GM21367 (cell line): ENCODE measurements around the gene SOX1.

Experiments
- ATAC-seq: cut with Tn5 transposase; IDR thresholded peaks from one replicate; pipeline ENCODE4 v1.9.1; 2021; ENCODE audit not compliant: unreplicated experiment

Gene SOX1

GRCh38 chr13:112071723-112072533 is 5.0 kb downstream of the SOX1 start:
- ATAC-seq, result no peak

GRCh38 chr13:112072534-112073244 is 5.7 kb downstream of the SOX1 start:
- no peak for ATAC-seq

- no peak for ATAC-seq
Observed at GRCh38 chr13:112073245-112074138, 6.5 kb downstream of the SOX1 start.

GRCh38 chr13:112074139-112074865 is 7.4 kb downstream of the SOX1 start:
- no peak for ATAC-seq

- ATAC-seq, result no peak
Observed at GRCh38 chr13:112077729-112078128, 10.8 kb downstream of the SOX1 start.

DNA sequence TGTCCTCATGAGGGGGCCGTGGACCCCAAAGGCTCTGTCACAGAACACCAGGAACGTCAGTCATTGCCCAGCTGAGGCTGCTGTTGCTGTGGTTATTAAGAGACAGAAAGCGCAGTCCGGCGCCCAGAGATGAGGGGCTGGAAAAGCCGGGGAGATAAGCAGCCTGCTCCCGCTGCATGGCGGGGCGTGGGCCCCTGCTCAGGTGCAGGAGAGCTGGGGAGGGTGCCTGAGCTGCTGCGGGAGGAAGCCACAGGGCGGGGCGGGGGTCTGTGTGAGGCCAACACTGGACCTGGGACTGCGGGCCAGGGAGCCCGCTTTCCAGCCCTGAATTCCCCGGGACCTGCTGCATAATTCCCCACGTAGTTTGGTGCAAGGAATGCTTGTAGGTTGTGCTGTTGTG is 11.3 kb downstream of the SOX1 start:
- no peak for ATAC-seq

- ATAC-seq, result no peak
Observed at GRCh38 chr13:112078879-112079531, 12.1 kb downstream of the SOX1 start.

DNA sequence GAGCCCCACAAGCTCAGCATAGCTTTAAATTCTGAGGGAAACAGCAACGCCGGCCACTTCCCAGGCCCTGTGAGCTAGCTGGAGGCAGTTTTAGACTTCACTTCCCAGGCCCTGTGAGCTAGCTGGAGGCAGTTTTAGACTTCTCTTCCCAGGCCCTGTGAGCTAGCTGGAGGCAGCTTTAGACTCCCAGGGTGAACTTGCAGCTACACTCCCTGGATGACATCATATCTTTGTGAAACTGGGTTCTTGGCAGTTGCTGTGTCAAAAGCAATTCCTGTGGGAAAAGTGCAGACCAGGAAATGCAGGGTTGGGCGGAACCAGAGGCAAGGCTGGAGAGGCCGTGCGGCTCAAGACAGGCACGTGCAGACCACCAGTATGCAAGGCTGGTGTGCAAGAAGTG is 12.7 kb downstream of the SOX1 start:
- no peak for ATAC-seq

DNA sequence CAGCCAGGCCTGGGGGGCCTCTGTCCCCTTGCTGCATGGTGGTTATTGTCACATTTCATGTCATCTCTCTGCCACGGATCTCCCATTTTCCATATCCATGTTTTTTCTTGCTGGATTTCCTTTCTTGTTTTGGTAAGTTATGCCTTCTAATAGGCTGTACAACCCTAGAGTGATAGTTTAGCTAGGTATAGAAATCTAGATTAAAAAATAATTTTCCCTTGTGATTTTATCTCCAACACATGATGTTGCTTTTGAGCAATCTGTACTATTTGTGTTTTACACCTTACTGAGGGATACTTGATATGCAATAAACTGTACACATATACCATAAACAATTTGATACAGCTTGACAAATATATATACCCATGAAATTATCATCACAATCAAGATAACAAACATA is 17.0 kb downstream of the SOX1 start:
- no peak for ATAC-seq

GRCh38 chr13:112092453-112092852 is 25.5 kb downstream of the SOX1 start:
- ATAC-seq, result no peak

DNA sequence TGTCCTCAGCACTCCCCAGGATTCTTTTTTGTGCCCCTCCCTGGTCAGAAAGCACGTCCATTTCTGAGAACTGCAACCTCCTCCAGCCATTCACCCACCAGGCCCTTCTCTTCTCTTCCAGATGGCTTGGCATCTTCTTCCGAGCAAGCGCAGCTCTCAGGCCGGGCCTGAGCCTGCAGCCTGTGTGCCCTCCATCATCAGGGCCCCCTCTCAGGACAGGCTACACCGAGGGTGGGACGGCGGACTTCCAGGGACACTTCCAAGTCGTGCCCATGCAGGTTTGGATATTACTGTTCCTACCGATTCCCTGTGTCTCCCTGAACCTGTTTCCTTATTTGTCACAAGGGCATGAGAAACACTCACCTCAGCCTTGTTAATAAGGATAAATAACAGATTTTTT is 28.4 kb downstream of the SOX1 start:
- no peak for ATAC-seq

GRCh38 chr13:112096959-112097358 is 30.0 kb downstream of the SOX1 start:
- ATAC-seq, result no peak

DNA sequence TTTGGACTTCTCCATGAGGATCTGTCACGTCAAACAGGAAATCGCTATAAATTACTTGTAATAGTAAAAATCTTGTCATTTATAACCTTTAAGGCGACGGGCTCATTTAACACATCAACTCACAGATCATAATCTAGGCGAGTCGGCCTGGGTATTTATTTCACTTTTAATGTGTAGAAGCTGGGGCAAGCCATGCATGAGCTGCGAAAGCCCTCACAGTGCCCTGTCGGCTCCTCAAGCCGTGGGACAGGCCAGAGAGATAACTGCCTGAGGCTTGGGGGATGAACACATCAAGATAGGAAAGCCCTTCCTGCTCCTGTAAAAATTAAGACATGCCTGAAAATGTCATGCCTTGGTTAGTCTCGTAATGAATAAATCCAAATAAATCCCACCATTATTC is 30.8 kb downstream of the SOX1 start:
- no peak for ATAC-seq

DNA sequence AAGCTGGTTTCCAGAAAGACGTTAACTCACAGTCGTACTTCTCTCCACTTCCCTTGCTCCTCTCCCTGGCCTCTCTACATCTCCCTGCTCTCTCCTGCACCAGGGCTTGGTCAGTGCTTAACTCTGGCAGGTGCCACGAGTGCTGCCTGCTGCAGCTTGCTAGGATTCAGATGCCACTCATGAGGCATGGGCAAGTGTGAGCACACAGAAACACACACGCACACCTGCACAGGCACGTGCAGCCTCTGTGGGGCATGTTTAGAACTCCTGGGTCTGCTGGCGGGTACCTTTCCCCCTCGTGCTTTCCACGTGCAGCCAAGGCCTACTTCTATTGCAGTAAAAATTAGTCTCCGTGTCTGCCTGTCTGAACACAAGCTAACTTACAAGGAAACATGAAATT is 31.8 kb downstream of the SOX1 start:
- no peak for ATAC-seq

DNA sequence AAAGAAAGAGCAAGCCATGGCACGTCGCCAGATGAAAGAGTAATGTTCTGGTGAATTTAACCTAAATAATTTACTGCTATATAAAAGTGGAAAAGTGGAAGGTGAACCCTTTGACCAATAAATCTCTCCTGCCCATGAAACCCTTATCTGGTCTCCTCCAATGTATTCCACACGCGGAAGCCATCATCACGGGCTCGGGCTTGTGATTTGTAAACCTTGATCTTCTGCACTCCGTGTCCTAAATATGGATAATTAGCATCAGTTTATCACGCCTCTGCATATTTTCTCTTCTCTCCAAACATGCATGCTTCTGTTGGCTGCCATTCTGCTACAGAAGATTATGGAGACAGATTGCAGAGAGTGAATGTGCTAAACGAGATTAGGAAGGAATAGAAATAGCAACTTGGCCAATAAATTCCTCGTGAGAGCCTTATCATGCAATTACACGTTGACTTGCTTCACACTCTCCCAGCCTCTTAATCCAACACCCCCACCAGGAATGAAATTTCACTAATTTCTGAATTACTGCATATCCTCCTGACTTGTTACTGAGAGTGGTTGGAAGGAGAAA is 34.5 kb downstream of the SOX1 start:
- ATAC-seq, result no peak

- ATAC-seq, result no peak
Observed at GRCh38 chr13:112102243-112102642, 35.3 kb downstream of the SOX1 start.

GRCh38 chr13:112103260-112103838 is 36.4 kb downstream of the SOX1 start:
- no peak for ATAC-seq

- ATAC-seq, result no peak
Observed at GRCh38 chr13:112103961-112104880, 37.3 kb downstream of the SOX1 start.

DNA sequence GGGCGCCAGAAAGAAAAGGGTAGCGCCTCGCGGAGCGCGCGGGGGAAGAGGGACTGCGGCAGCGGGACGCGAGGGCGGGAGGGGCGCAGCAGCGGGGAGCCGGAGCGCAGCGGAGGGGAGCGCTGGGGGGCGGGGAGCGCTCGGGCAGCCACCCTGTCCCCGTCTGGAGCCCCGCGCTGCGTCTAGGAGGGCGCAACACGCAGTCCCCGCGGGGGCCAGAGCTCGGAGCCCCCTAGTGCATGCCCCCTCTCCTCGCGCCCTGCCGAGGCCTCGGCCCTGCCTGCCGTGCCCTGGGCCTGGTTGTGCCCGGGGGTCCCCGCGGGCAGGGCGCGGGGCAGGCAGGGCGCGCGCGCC is 37.9 kb downstream of the SOX1 start:
- no peak for ATAC-seq
